Liver (tissue), 9 donors: Measurements from ENCODE around the gene LGR5. TPM values are rescaled to one million over a fixed set of nuclear protein-coding genes. Genes with fewer than 3 reads are reported as not detected.

Experiments used
- DNase-seq: peaks from one replicate; pipeline ENCODE4 v3.0.0-alpha.2; 2017; ENCODE audit warnings: low spot score
- H3K27ac ChIP-seq, 2 donors: one replicate each; pipeline ENCODE4 v1.7.0; 2013; ENCODE audit warnings: inconsistent platforms in 2 of 2, low read length in 2 of 2, control low read depth in 1 of 2, low read depth in 1 of 2, mild to moderate bottlenecking in 1 of 2
- H3K27me3 ChIP-seq, 4 donors: one replicate each; pipeline versions ENCODE4 v1.6.1 to v1.7.0; 2013; ENCODE audit warnings: low read length in 3 of 4, inconsistent platforms in 1 of 4, mild to moderate bottlenecking in 1 of 4, moderate library complexity in 1 of 4; ENCODE audit not compliant: control insufficient read depth in 4 of 4, insufficient read depth in 4 of 4
- H3K36me3 ChIP-seq, 4 donors: one replicate each; pipeline versions ENCODE4 v1.6.1 to v1.7.0; 2013; ENCODE audit warnings: low read length in 3 of 4, mild to moderate bottlenecking in 3 of 4, low read depth in 1 of 4, moderate library complexity in 1 of 4; ENCODE audit not compliant: control insufficient read depth in 4 of 4, insufficient read depth in 3 of 4
- H3K4me1 ChIP-seq, 4 donors: one replicate each; pipeline versions ENCODE4 v1.6.1 to v1.7.0; 2013; ENCODE audit warnings: low read length in 3 of 4, mild to moderate bottlenecking in 3 of 4, moderate library complexity in 1 of 4; ENCODE audit not compliant: control insufficient read depth in 4 of 4, insufficient read depth in 4 of 4
- H3K4me3 ChIP-seq, 3 donors: one replicate each; pipeline versions ENCODE4 v1.6.1 to v1.7.0; 2013; ENCODE audit warnings: low read length in 3 of 3, control low read depth in 1 of 3, low read depth in 1 of 3, mild to moderate bottlenecking in 1 of 3
- H3K9ac ChIP-seq, 2 donors: one replicate each; pipeline ENCODE4 v1.7.0; 2013; ENCODE audit warnings: low read length in 2 of 2, mild to moderate bottlenecking in 2 of 2, moderate library complexity in 2 of 2, control low read depth in 1 of 2, low read depth in 1 of 2
- H3K9me3 ChIP-seq, 4 donors: one replicate each; pipeline versions ENCODE4 v1.6.1 to v1.7.0; 2013; ENCODE audit warnings: low read length in 3 of 4; ENCODE audit not compliant: control insufficient read depth in 4 of 4
- ATF3 ChIP-seq: IDR thresholded peaks from 2 replicates; pipeline ENCODE4 v1.6.1; 2016; ENCODE audit warnings: antibody characterized with exemption
- EGR1 ChIP-seq, 2 donors: IDR thresholded peaks; 2 replicates each; pipeline ENCODE4 v1.6.1; 2016 to 2018; ENCODE audit warnings: antibody characterized with exemption in 2 of 2, low read depth in 2 of 2
- FOXA1 ChIP-seq: IDR thresholded peaks from 2 replicates; pipeline ENCODE4 v1.6.1; 2016; ENCODE audit warnings: antibody characterized with exemption
- FOXA2 ChIP-seq: IDR thresholded peaks from 2 replicates; pipeline ENCODE4 v1.6.1; 2016; ENCODE audit warnings: antibody characterized with exemption
- GABPA ChIP-seq, 2 donors: IDR thresholded peaks in 1 of 2; conservative IDR thresholded peaks in 1 of 2; 2 replicates each; pipeline ENCODE4 v1.6.1; 2016; ENCODE audit warnings: antibody characterized with exemption in 2 of 2, mild to moderate bottlenecking in 1 of 2, moderate library complexity in 1 of 2
- HNF4A ChIP-seq, 2 donors: conservative IDR thresholded peaks; 2 replicates each; pipeline ENCODE4 v1.6.1; 2016; ENCODE audit warnings: antibody characterized with exemption in 2 of 2, mild to moderate bottlenecking in 2 of 2
- HNF4G ChIP-seq: IDR thresholded peaks from 2 replicates; pipeline ENCODE4 v1.6.1; 2016; ENCODE audit warnings: antibody characterized with exemption
- JUND ChIP-seq, 2 donors: IDR thresholded peaks; 2 replicates each; pipeline ENCODE4 v1.6.1; 2016; ENCODE audit warnings: antibody characterized with exemption in 2 of 2
- MAX ChIP-seq: IDR thresholded peaks from 2 replicates; pipeline ENCODE4 v1.6.1; 2016; ENCODE audit warnings: antibody characterized with exemption
- NR2F2 ChIP-seq: IDR thresholded peaks from 2 replicates; pipeline ENCODE4 v1.6.1; 2016; ENCODE audit warnings: antibody characterized with exemption
- RAD21 ChIP-seq, 2 donors: IDR thresholded peaks; 2 replicates each; pipeline ENCODE4 v1.6.1; 2016; ENCODE audit warnings: antibody characterized with exemption in 2 of 2, mild to moderate bottlenecking in 2 of 2
- REST ChIP-seq: IDR thresholded peaks from 2 replicates; pipeline ENCODE4 v1.6.1; 2016; ENCODE audit warnings: antibody characterized with exemption, mild to moderate bottlenecking
- RXRA ChIP-seq, 2 donors: IDR thresholded peaks; 2 replicates each; pipeline ENCODE4 v1.6.1; 2017 to 2018; ENCODE audit warnings: antibody characterized with exemption in 2 of 2, mild to moderate bottlenecking in 1 of 2
- SP1 ChIP-seq: IDR thresholded peaks from 2 replicates; pipeline ENCODE4 v1.6.1; 2018; ENCODE audit warnings: antibody characterized with exemption, mild to moderate bottlenecking
- TAF1 ChIP-seq: conservative IDR thresholded peaks from 2 replicates; pipeline ENCODE4 v1.6.1; 2016; ENCODE audit warnings: antibody characterized with exemption, mild to moderate bottlenecking
- YY1 ChIP-seq: IDR thresholded peaks from 2 replicates; pipeline ENCODE4 v1.6.1; 2016; ENCODE audit warnings: antibody characterized with exemption, mild to moderate bottlenecking
- ZBTB33 ChIP-seq: IDR thresholded peaks from 2 replicates; pipeline ENCODE4 v1.6.1; 2016; ENCODE audit warnings: antibody characterized with exemption
- WGBS: extraction: QIAGEN DNeasy Blood & Tissue Kit; methylation state at CpG from one replicate; pipeline ENCODE4 v1.1.7; 2013; 5-methylcytosine and 5-hydroxymethylcytosine counted together
- polyA plus RNA-seq, 2 donors: library from polyadenylated mRNA; stranded (reverse) in 1 of 2; unstranded in 1 of 2; fragments of 200-250 nt in 1 of 2; fragments of >200 nt in 1 of 2; fragmentation: Nextera tagmentation in 1 of 2; extraction: Ambion mirVana in 1 of 2; gene quantifications; one replicate each; pipeline versions ENCODE4 v1.2.1 to v1.2.3, GENCODE V29; 2013 to 2015
- total RNA-seq, 2 donors: library from RNA; depleted of rRNA; stranded (reverse); fragments of >200 nt; gene quantifications; one replicate each; pipeline ENCODE4 v1.2.3, GENCODE V29; 2014
- TF ChIP-seq, protein P1 (sequence below): fragments of 150-350 bp; IDR thresholded peaks from 2 replicates; pipeline ENCODE4 v1.5.1; 2017; ENCODE audit warnings: improper control_type of control experiment, low read depth, low read length; ENCODE audit not compliant: missing input control
- donor health status: healthy.
- donor health status: healthy.
- donor health status: healthy.
- donor health status: healthy.
- donor health status: healthy.

The LGR5 gene
- total and polyA plus RNA-seq, 4 donors: 0.17 to 0.99 (median 0.82) TPM

DNA sequence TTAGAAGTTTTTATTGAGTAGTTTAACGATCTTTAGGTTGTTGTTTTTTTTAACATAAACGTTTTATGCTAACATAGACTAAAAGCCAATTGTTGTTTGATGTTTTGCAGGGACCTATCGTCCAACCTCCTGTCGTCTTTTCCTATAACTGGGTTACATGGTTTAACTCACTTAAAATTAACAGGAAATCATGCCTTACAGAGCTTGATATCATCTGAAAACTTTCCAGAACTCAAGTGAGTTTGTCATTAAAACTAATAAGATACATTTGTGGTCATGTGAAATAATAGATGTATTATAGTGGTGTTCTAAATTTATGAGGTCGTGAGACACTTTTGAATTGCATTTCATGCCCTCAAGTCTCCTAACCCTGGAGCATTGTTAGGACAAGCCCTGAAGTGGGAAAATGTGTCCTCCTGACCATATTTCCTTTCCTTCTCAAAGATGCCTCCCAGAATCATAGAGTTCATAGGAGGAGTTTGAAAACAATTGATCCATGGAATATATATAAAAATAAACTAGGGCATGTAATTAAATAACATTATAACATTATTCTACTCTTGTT is 139.2 kb downstream of the LGR5 start:
- no peak for DNase-seq
- TF ChIP-seq, protein P1, sequence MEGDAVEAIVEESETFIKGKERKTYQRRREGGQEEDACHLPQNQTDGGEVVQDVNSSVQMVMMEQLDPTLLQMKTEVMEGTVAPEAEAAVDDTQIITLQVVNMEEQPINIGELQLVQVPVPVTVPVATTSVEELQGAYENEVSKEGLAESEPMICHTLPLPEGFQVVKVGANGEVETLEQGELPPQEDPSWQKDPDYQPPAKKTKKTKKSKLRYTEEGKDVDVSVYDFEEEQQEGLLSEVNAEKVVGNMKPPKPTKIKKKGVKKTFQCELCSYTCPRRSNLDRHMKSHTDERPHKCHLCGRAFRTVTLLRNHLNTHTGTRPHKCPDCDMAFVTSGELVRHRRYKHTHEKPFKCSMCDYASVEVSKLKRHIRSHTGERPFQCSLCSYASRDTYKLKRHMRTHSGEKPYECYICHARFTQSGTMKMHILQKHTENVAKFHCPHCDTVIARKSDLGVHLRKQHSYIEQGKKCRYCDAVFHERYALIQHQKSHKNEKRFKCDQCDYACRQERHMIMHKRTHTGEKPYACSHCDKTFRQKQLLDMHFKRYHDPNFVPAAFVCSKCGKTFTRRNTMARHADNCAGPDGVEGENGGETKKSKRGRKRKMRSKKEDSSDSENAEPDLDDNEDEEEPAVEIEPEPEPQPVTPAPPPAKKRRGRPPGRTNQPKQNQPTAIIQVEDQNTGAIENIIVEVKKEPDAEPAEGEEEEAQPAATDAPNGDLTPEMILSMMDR: no peak
- TF ChIP-seq EGR1 (IDR thresholded peaks at IDR 0.05; ENCODE audit: low read depth in 2 of 2) (no peak), ATF3 (no peak), FOXA1 (no peak), GABPA (IDR thresholded peaks at IDR 0.05 in 1 of 2, conservative IDR thresholded peaks at IDR 0.05 in 1 of 2) (no peak), ZBTB33 (no peak), HNF4G (no peak), HNF4A (conservative IDR thresholded peaks at IDR 0.05) (no peak), JUND (IDR thresholded peaks at IDR 0.05) (no peak), RAD21 (IDR thresholded peaks at IDR 0.05) (no peak), TAF1 (no peak), YY1 (no peak), RXRA (IDR thresholded peaks at IDR 0.05) (no peak), FOXA2 (no peak), SP1 (no peak), NR2F2 (no peak), MAX (no peak), REST (no peak)
- WGBS: 73% methylated on average over 5 of the region's 5 CpGs
- H3K9ac ChIP-seq: no peak overlapping the region
- no peak overlapping the region for H3K4me3 ChIP-seq
- H3K36me3 ChIP-seq: no peaks in the 10 kb centered on the region
- H3K27me3 ChIP-seq: no peaks in the 10 kb centered on the region
- H3K9me3 ChIP-seq: no peaks in the 10 kb centered on the region
- H3K4me1 ChIP-seq: no peaks in the 10 kb centered on the region
- H3K27ac ChIP-seq: no peak overlapping the region
